ENCODE data around the gene SRRM1. TPM values are rescaled to one million over a fixed set of nuclear protein-coding genes. Genes with fewer than 3 reads are reported as not detected.
A peak's percentile ranks its signal among the peaks of the same experiment; 100 is the strongest.

The SRRM1 gene
- total and polyA plus RNA-seq, 2 of the 8 experiments (the other 6 are each of a cell fraction or from before 2014, with no cell fraction given), result 77.1 to 255 TPM

DNA sequence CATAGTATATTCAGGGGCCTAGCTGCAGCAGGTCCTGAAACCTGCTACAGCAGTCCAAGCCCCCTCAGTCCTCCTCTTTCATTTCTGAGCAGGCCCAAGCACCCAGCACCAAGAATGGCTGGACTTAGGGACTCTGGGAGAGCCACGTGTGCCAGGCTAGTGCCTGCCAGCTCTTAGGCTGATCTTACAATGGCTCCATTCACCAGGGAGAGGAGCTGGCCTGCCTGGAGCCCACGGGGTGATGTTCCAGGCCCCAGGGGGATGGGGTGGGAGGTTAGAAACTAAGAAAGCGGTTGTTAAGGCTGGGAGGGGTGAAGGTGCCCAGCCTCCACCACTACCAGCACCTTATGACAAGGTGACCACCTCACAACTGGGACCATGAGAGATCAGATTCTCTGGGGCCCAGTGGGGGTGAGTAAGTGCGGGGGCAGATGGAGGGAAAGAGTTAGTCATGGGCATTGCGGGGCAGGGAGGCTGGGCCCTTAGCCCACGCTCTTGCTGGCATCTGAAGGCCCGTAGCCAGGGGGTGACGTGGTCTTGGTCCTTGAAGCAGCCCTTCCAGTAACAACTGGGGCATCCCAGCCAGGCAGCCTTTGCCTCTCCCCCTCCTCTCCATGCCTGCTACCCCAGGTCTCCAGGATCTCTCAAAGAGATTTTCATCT is 71.9 kb downstream of the SRRM1 start:
- H3K79me1 ChIP-seq (ENCODE audit: low read depth, low read length), result no peaks in the 10 kb centered on the region
- H2BK20ac ChIP-seq (ENCODE audit: low read length), result no peak overlapping the region
- no peak overlapping the region for H3K4ac ChIP-seq (replicated peaks; ENCODE audit: insufficient read length, low read depth, low read length)
- H3K9ac ChIP-seq (replicated peaks in 1 of 4; ENCODE audit: extremely low read depth in 1 of 4, low read depth in 3 of 4, low read length in 3 of 4), result no peak overlapping the region
- H3K9me3 ChIP-seq (ENCODE audit: insufficient read depth in 2 of 2, low read depth in 1 of 2, low read length in 1 of 2), result no peaks in the 10 kb centered on the region
- peak overlapping the region; percentile 35; the same call in 1 of the 2 replicates for H4K8ac ChIP-seq (ENCODE audit: extremely low read depth, insufficient read depth, low read length)
- no peak overlapping the region for H3K23ac ChIP-seq (ENCODE audit: insufficient read length)
- no peaks in the 10 kb centered on the region for H3K23me2 ChIP-seq (ENCODE audit: low read depth, low read length)
- no peaks in the 10 kb centered on the region for H4K20me1 ChIP-seq (replicated peaks in 1 of 2; ENCODE audit: control insufficient read depth in 1 of 2, insufficient read depth in 2 of 2, low read length in 2 of 2)
- H4K5ac ChIP-seq (ENCODE audit: insufficient read length, low read depth, low read length), result no peak overlapping the region
- no peaks in the 10 kb centered on the region for H3K36me3 ChIP-seq (ENCODE audit: control insufficient read depth in 2 of 4, insufficient read depth in 4 of 4, low read length in 3 of 4)
- no peak overlapping the region for H2AK5ac ChIP-seq (ENCODE audit: low read depth, low read length)
- DNase-seq (ENCODE audit: low read depth in 1 of 2, low spot score in 2 of 2) (no peak), FAIRE-seq (no peak)
- H3K27ac ChIP-seq (ENCODE audit: low read depth, low read length), result no peak overlapping the region
- no peak overlapping the region for H4K91ac ChIP-seq (replicated peaks; ENCODE audit: insufficient read length, low read length)
- H3K56ac ChIP-seq (replicated peaks; ENCODE audit: insufficient read length, low read depth, low read length), result no peak overlapping the region
- H3K4me3 ChIP-seq (ENCODE audit: extremely low read depth in 1 of 4, insufficient read depth in 2 of 4, low read depth in 3 of 4, low read length in 4 of 4), result no peak overlapping the region
- H3K18ac ChIP-seq (ENCODE audit: extremely low read depth, low read length), result no peak overlapping the region
- H3K79me2 ChIP-seq (ENCODE audit: control insufficient read depth in 1 of 2, insufficient read depth in 2 of 2, low read length in 2 of 2), result no peaks in the 10 kb centered on the region
- no peak overlapping the region for H2BK15ac ChIP-seq (ENCODE audit: low read length)
- ChIA-PET CTCF (ENCODE audit: partially characterized antibody) (interaction anchor here (0.6 to 1.4 kb wide), 4 partner anchors 46 to 1366 kb away, joined by 3 to 5 read pairs (median 3); no protein-coding TSS in a partner anchor), POLR2A (ENCODE audit: partially characterized antibody) (no interaction called here)
- H3K14ac ChIP-seq (ENCODE audit: insufficient read length), result no peak overlapping the region
- H2AFZ ChIP-seq (ENCODE audit: low read length), result no peak overlapping the region
- H3K4me2 ChIP-seq (ENCODE audit: insufficient read depth in 1 of 2, low read depth in 2 of 2, low read length in 2 of 2), result no peak overlapping the region
- TF ChIP-seq EGR1 (IDR thresholded peaks at IDR 0.05; ENCODE audit: borderline replicate concordance, low read depth, low read length) (no peak), CTBP2 (IDR thresholded peaks at IDR 0.05; ENCODE audit: borderline replicate concordance, insufficient read depth, insufficient read length, low read length) (no peak), EZH2 (IDR thresholded peaks at IDR 0.05; ENCODE audit: low read depth, low read length, severe bottlenecking) (no peak), BRCA1 (IDR thresholded peaks at IDR 0.05; ENCODE audit: low read depth, low read length) (no peak), SUZ12 (IDR thresholded peaks at IDR 0.05; ENCODE audit: low read length) (no peak)
- TF ChIP-seq, protein P1, sequence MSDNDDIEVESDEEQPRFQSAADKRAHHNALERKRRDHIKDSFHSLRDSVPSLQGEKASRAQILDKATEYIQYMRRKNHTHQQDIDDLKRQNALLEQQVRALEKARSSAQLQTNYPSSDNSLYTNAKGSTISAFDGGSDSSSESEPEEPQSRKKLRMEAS (IDR thresholded peaks at IDR 0.05), result no peak
- WGBS, 2 experiments (ENCODE audit: extremely low coverage in 1 of 2, insufficient coverage in 1 of 2, insufficient read length in 1 of 2, insufficient replicate concordance in 2 of 2, low coverage in 1 of 2, low lambda C conversion rate in 2 of 2, missing lambda C conversion rate in 1 of 2), result 92% methylated on average over 8 of the region's 8 CpGs; no CpG with 5 or more reads in 1 of the 2 experiments
- no peak overlapping the region for H2BK12ac ChIP-seq (ENCODE audit: low read depth, low read length)
- no peak overlapping the region for H2BK120ac ChIP-seq (replicated peaks; ENCODE audit: low read depth, low read length)
- H3K4me1 ChIP-seq (replicated peaks in 1 of 4; ENCODE audit: control insufficient read depth in 3 of 4, insufficient read depth in 4 of 4, low read length in 3 of 4), result no peaks in the 10 kb centered on the region
- no peaks in the 10 kb centered on the region for H3K27me3 ChIP-seq (replicated peaks in 1 of 4; ENCODE audit: control insufficient read depth in 3 of 4, extremely low read depth in 1 of 4, insufficient read depth in 3 of 4, low read length in 3 of 4)
- H2BK5ac ChIP-seq (ENCODE audit: low read depth, low read length), result no peak overlapping the region

Data from H1 (cell line).